GM21515 (cell line): ENCODE data around the gene GRM7.

Source experiments
- ATAC-seq: cut with Tn5 transposase; IDR thresholded peaks from one replicate; pipeline ENCODE4 v1.9.1; 2021; ENCODE audit not compliant: unreplicated experiment

GRM7 gene

GRCh38 chr3:6965881-6966280 is 105.0 kb downstream of the GRM7 start:
- no peak for ATAC-seq

GRCh38 chr3:6971933-6972332 is 111.0 kb downstream of the GRM7 start:
- ATAC-seq: no peak

GRCh38 chr3:6985848-6986247 is 124.9 kb downstream of the GRM7 start:
- no peak for ATAC-seq

- ATAC-seq: no peak
Observed at GRCh38 chr3:6989608-6990291, 128.8 kb downstream of the GRM7 start.

GRCh38 chr3:6994081-6994668 is 133.3 kb downstream of the GRM7 start:
- no peak for ATAC-seq

GRCh38 chr3:7000501-7000900 is 139.6 kb downstream of the GRM7 start:
- ATAC-seq: no peak

- ATAC-seq: no peak
Observed at GRCh38 chr3:7001370-7001769, 140.5 kb downstream of the GRM7 start.

- no peak for ATAC-seq
Observed at GRCh38 chr3:7015683-7016440, 154.9 kb downstream of the GRM7 start.

GRCh38 chr3:7025581-7026300 is 164.8 kb downstream of the GRM7 start:
- no peak for ATAC-seq

GRCh38 chr3:7029562-7029961 is 168.6 kb downstream of the GRM7 start:
- no peak for ATAC-seq

GRCh38 chr3:7038394-7038793 is 177.5 kb downstream of the GRM7 start:
- no peak for ATAC-seq

GRCh38 chr3:7062714-7063113 is 201.8 kb downstream of the GRM7 start:
- no peak for ATAC-seq

- no peak for ATAC-seq
Observed at GRCh38 chr3:7070461-7070860, 209.5 kb downstream of the GRM7 start.

- ATAC-seq: no peak
Observed at GRCh38 chr3:7074217-7074616, 213.3 kb downstream of the GRM7 start.

GRCh38 chr3:7075117-7075516 is 214.2 kb downstream of the GRM7 start:
- ATAC-seq: no peak

GRCh38 chr3:7075901-7076300 is 215.0 kb downstream of the GRM7 start:
- no peak for ATAC-seq

- no peak for ATAC-seq
Observed at GRCh38 chr3:7082244-7082643, 221.3 kb downstream of the GRM7 start.

GRCh38 chr3:7086417-7086816 is 225.5 kb downstream of the GRM7 start:
- no peak for ATAC-seq

- ATAC-seq: no peak
Observed at GRCh38 chr3:7095116-7095515, 234.2 kb downstream of the GRM7 start.

GRCh38 chr3:7100136-7100535 is 239.2 kb downstream of the GRM7 start:
- ATAC-seq: no peak

GRCh38 chr3:7106635-7107034 is 245.7 kb downstream of the GRM7 start:
- no peak for ATAC-seq
